PC-9 (cell line): ENCODE measurements around the gene PDE10A.

ENCODE experiments used
- CTCF ChIP-seq: fragments of 200-600 bp; sonication (generic); conservative IDR thresholded peaks from 2 replicates; pipeline ENCODE4 v1.6.1; 2017; ENCODE audit warnings: mixed run types, antibody characterized with exemption, mild to moderate bottlenecking, moderate library complexity
- EZH2 ChIP-seq: fragments of 200-600 bp; sonication (generic); IDR thresholded peaks from 2 replicates; pipeline ENCODE4 v1.8.0; 2017; ENCODE audit warnings: antibody characterized with exemption, low read depth

DNA sequence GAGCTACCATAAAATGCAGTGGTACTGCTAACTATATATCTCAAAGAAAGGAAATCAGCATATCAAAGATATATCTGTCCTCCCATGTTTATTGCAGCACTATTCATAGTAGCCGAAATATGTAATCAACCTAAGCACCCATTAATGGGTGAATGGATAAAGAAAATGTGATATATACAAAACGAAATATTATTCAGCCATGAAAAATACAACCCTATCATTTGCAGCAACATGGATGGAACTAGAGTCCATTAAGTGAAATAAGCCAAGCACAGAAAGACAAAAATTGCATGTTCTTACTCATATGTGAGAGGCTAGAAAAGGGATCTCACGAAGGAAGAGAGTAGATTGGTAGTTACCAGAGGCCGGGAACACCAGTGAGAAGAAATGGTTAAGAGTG, 126.1 kb downstream of the PDE10A start:
- TF ChIP-seq CTCF (no peak), EZH2 (no peak)
